Panc1 (cell line): ENCODE data around the gene CEP170.
"Not testable (repeated sequence)": the region's sequence is repeated elsewhere in the genome, so short reads cannot be mapped to it uniquely, and the experiment has no call there.

Experiments used
- CTCF ChIP-seq: fragments of 450-650 bp; IDR thresholded peaks from 2 replicates; pipeline ENCODE4 v1.5.1; 2017; ENCODE audit warnings: mild to moderate bottlenecking
- POLR2AphosphoS5 ChIP-seq: IDR thresholded peaks from 2 replicates; pipeline ENCODE4 v1.6.1; 2012; ENCODE audit warnings: mild to moderate bottlenecking, low read depth, low read length, moderate library complexity
- SIN3A ChIP-seq: IDR thresholded peaks from 2 replicates; pipeline ENCODE4 v1.6.1; 2012; ENCODE audit warnings: low read depth, mild to moderate bottlenecking, low read length, moderate library complexity, borderline replicate concordance; ENCODE audit not compliant: insufficient read depth
- TF ChIP-seq, protein P1 (sequence below), 2 experiments: IDR thresholded peaks; 2 replicates each; pipeline ENCODE4 v1.6.1; 2011 to 2012; ENCODE audit warnings: low read depth in 2 of 2, control low read depth in 1 of 2, low read length in 1 of 2, mild to moderate bottlenecking in 1 of 2, moderate library complexity in 1 of 2; ENCODE audit not compliant: insufficient read depth in 1 of 2

DNA sequence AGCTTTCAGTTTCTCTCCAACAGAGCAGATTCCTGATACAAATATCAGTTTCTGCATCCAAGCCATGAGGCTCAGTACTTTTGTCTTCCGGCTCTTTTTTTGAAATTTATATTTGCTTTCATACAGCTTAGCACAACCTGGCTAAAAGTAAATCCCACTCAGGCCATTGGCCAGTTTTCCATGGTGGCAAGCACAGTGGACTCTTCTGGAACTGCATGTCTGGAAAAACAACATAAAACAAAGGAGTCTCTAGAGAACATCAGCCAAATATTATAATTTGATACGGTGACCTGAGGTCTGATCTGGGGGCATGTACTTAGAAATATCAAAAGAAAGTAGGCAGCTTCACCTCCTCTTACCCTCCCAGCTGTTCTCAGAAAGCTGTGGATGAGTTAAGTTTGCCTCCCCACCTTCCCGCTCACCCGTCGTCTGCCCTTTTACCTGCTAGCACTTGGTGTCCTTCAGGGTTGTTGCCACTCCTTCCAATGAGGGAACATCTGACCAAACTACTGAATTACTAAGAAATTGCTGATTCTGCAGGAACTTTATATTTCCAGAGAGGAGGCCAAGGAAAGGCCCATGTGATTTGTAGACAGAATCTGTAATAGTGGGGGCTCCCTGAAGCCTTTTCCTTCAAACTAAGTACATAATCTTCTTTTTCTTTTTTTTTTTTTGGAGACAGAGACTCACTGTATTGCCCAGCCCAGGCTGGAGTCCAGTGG lies 136.3 kb downstream of the CEP170 start:
- TF ChIP-seq POLR2AphosphoS5, CTCF, SIN3A: not testable (repeated sequence)
- TF ChIP-seq, protein P1, sequence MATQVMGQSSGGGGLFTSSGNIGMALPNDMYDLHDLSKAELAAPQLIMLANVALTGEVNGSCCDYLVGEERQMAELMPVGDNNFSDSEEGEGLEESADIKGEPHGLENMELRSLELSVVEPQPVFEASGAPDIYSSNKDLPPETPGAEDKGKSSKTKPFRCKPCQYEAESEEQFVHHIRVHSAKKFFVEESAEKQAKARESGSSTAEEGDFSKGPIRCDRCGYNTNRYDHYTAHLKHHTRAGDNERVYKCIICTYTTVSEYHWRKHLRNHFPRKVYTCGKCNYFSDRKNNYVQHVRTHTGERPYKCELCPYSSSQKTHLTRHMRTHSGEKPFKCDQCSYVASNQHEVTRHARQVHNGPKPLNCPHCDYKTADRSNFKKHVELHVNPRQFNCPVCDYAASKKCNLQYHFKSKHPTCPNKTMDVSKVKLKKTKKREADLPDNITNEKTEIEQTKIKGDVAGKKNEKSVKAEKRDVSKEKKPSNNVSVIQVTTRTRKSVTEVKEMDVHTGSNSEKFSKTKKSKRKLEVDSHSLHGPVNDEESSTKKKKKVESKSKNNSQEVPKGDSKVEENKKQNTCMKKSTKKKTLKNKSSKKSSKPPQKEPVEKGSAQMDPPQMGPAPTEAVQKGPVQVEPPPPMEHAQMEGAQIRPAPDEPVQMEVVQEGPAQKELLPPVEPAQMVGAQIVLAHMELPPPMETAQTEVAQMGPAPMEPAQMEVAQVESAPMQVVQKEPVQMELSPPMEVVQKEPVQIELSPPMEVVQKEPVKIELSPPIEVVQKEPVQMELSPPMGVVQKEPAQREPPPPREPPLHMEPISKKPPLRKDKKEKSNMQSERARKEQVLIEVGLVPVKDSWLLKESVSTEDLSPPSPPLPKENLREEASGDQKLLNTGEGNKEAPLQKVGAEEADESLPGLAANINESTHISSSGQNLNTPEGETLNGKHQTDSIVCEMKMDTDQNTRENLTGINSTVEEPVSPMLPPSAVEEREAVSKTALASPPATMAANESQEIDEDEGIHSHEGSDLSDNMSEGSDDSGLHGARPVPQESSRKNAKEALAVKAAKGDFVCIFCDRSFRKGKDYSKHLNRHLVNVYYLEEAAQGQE (IDR thresholded peaks at IDR 0.05; ENCODE audit: insufficient read depth in 1 of 2, low read depth in 2 of 2, low read length in 1 of 2) = not testable (repeated sequence)
